ENCODE results near the gene GSTK1.

DNA sequence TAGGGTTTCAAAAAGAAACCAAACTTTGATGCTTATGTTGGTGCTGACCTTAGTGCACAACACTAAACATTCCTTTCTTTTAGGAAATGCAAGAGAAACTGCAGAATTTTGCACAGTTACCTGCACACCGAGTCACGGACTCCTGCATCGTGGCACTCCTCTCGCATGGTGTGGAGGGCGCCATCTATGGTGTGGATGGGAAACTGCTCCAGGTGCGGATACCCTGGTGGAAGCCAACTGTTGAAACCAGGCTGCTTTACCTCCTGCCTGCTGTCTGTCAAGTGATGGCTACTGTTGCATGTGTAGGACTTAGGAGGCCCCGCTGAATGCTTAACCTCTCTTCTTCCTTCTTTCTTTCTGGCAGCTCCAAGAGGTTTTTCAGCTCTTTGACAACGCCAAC is 36.6 kb downstream of the GSTK1 start:
- no peak for TF ChIP-seq EP300 (IDR thresholded peaks at IDR 0.05)
- peak in 4 of 7 experiments; percentile 19 to 51 (median 36) for TF ChIP-seq CTCF (IDR thresholded peaks at IDR 0.05)
- no peak for TF ChIP-seq POLR2A (IDR thresholded peaks at IDR 0.05)
- no peak for TF ChIP-seq POLR2AphosphoS5 (IDR thresholded peaks at IDR 0.05)

Measured in stomach (tissue), 4 donors.